K562 (cell line): Measurements from ENCODE around the gene DNAH1. TPM values are rescaled to one million over a fixed set of nuclear protein-coding genes. Genes with fewer than 3 reads are reported as not detected.

Experiments used
- ATAC-seq: fragments of 200-7000 bp; cut with Tn5 transposase; 3 replicates; pipeline ENCODE4 v1.9.1; 2020; ENCODE audit warnings: moderate library complexity
- BruUV-seq: library from RNA; stranded (reverse); fragments of 400-500 nt; replicated peaks from 2 replicates; lab custom pipeline; 2021; lab: Mats Ljungman, UMichigan
- CTCF ChIA-PET: fragments of 300-600 bp; formaldehyde crosslinking; extraction: SDS; loops from one replicate; lab custom pipeline; 2021; ENCODE audit warnings: low intra/inter-chr PET ratio; lab: Yijun Ruan, JAX
- POLR2A ChIA-PET: fragments of 300-600, 350-650 bp; sonication (Branson Sonifier 250); formaldehyde crosslinking; extraction: SDS; loops from one replicate; lab custom pipeline; 2021; ENCODE audit warnings: antibody characterized with exemption, inconsistent platforms; lab: Yijun Ruan, JAX
- DNase-seq, 4 experiments: peaks; one replicate each; pipeline versions ENCODE4 v3.0.0 to v3.0.0-alpha.2; 2011 to 2018; ENCODE audit warnings: low spot score in 3 of 4, mixed read lengths in 3 of 4; ENCODE audit errors: extremely low read depth in 1 of 4
- FAIRE-seq: peaks from 2 replicates; lab custom pipeline; 2011; peaks lifted over from hg19 to GRCh38; lab: Jason Lieb, UNC
- H2AFZ ChIP-seq: 2 replicates; pipeline ENCODE4 v1.6.0; 2011; ENCODE audit warnings: low read depth, low read length, control low read depth, inconsistent platforms
- H3K27ac ChIP-seq: fragments of 200-600 bp; 3 replicates; pipeline ENCODE4 v1.8.0; 2011; ENCODE audit warnings: low read depth, mild to moderate bottlenecking, control low read depth, inconsistent platforms, low read length, moderate library complexity, mixed read lengths; ENCODE audit errors: extremely low read depth
- H3K27me3 ChIP-seq, 2 experiments: fragments of 300-600 bp in 1 of 2; 2 replicates in 1 of 2; 3 replicates in 1 of 2; pipeline versions ENCODE4 v1.6.0 to v1.8.0; 2011; ENCODE audit warnings: inconsistent platforms in 2 of 2, low read length in 2 of 2, mild to moderate bottlenecking in 1 of 2, mixed read lengths in 1 of 2, moderate library complexity in 1 of 2; ENCODE audit not compliant: control insufficient read depth in 2 of 2, insufficient read depth in 2 of 2
- H3K36me3 ChIP-seq: fragments of 300-600 bp; 3 replicates; pipeline ENCODE4 v1.8.0; 2011; ENCODE audit warnings: mild to moderate bottlenecking, low read length, inconsistent platforms; ENCODE audit not compliant: control insufficient read depth, insufficient read depth
- H3K4me1 ChIP-seq, 2 experiments: fragments of 200-600 bp in 1 of 2; replicated peaks in 1 of 2; 2 replicates in 1 of 2; 3 replicates in 1 of 2; pipeline versions ENCODE4 v1.5.1 to v1.8.0; 2011; ENCODE audit warnings: inconsistent platforms in 2 of 2, low read length in 2 of 2, mild to moderate bottlenecking in 1 of 2, mixed read lengths in 1 of 2, moderate library complexity in 1 of 2; ENCODE audit not compliant: control insufficient read depth in 2 of 2, insufficient read depth in 2 of 2
- H3K4me2 ChIP-seq: 2 replicates; pipeline ENCODE4 v1.6.1; 2011; ENCODE audit warnings: low read length, control low read depth, inconsistent platforms, mixed read lengths; ENCODE audit not compliant: insufficient read depth
- H3K4me3 ChIP-seq: fragments of 200-600 bp; sonication (generic), shearing (Covaris generic); 2 replicates; pipeline ENCODE4 v1.5.1; 2016; ENCODE audit warnings: control low read depth, inconsistent platforms
- H3K79me2 ChIP-seq: fragments of 200-600 bp; 3 replicates; pipeline ENCODE4 v1.8.0; 2011; ENCODE audit warnings: low read length, inconsistent platforms; ENCODE audit not compliant: control insufficient read depth, insufficient read depth
- H3K9ac ChIP-seq, 2 experiments: 2 replicates each; pipeline versions ENCODE4 v1.6.0 to v1.6.1; 2011; ENCODE audit warnings: low read depth in 2 of 2, low read length in 2 of 2, control low read depth in 1 of 2, inconsistent platforms in 1 of 2, mild to moderate bottlenecking in 1 of 2, mixed read lengths in 1 of 2; ENCODE audit not compliant: insufficient read depth in 1 of 2
- H3K9me1 ChIP-seq: one replicate; pipeline ENCODE4 v1.6.0; 2011; ENCODE audit warnings: inconsistent platforms, mild to moderate bottlenecking, low read length, moderate library complexity; ENCODE audit not compliant: control insufficient read depth, insufficient read depth
- H3K9me3 ChIP-seq: replicated peaks from 2 replicates; pipeline ENCODE4 v1.5.1; 2011; ENCODE audit warnings: low read depth, low read length, inconsistent platforms; ENCODE audit not compliant: control insufficient read depth, insufficient read depth
- H4K20me1 ChIP-seq: replicated peaks from 2 replicates; pipeline ENCODE4 v1.6.1; 2011; ENCODE audit warnings: low read length, inconsistent platforms, mixed read lengths; ENCODE audit not compliant: control insufficient read depth, insufficient read depth
- EZH2 ChIP-seq: IDR thresholded peaks from 2 replicates; pipeline ENCODE4 v1.6.1; 2012; ENCODE audit warnings: low read depth, mild to moderate bottlenecking, inconsistent platforms, low read length, borderline replicate concordance
- HCFC1 ChIP-seq: IDR thresholded peaks from 2 replicates; pipeline ENCODE4 v1.6.1; 2012; ENCODE audit warnings: low read depth, low read length, improper control_type of control experiment
- HDGF ChIP-seq: fragments of 450-650 bp; IDR thresholded peaks from 2 replicates; pipeline ENCODE4 v1.6.1; 2016
- HMGXB4 ChIP-seq: sonication (generic); formaldehyde crosslinking; IDR thresholded peaks from 2 replicates; pipeline ENCODE4 v1.8.1; 2023; ENCODE audit warnings: mild to moderate bottlenecking, missing genetic modification reagents
- KDM2B ChIP-seq: fragments of 250-450 bp; sonication (Bioruptor Pico); IDR thresholded peaks from 2 replicates; pipeline ENCODE4 v1.8.0; 2021; ENCODE audit warnings: mild to moderate bottlenecking, moderate library complexity
- LARP7 ChIP-seq: fragments of 450-650 bp; IDR thresholded peaks from 2 replicates; pipeline ENCODE4 v1.6.1; 2016
- MCM3 ChIP-seq: fragments of 450-650 bp; IDR thresholded peaks from 2 replicates; pipeline ENCODE4 v1.6.1; 2016
- MCM5 ChIP-seq: fragments of 450-650 bp; IDR thresholded peaks from 2 replicates; pipeline ENCODE4 v1.6.1; 2016; ENCODE audit warnings: low read depth
- RUNX1 ChIP-seq: sonication (generic); IDR thresholded peaks from 2 replicates; pipeline ENCODE4 v1.6.1; 2016; ENCODE audit warnings: antibody characterized with exemption, low read depth
- SP1 ChIP-seq: sonication (generic); formaldehyde crosslinking; IDR thresholded peaks from 2 replicates; pipeline ENCODE4 v1.8.1; 2022; ENCODE audit warnings: mild to moderate bottlenecking, missing genetic modification reagents
- USF2 ChIP-seq: sonication (generic); formaldehyde crosslinking; IDR thresholded peaks from 2 replicates; pipeline ENCODE4 v1.5.0; 2020; ENCODE audit warnings: missing genetic modification reagents
- ZHX1 ChIP-seq: fragments of 150-350 bp; conservative IDR thresholded peaks from 2 replicates; pipeline ENCODE4 v1.6.1; 2014; ENCODE audit warnings: low read length
- ZNF184 ChIP-seq: sonication (generic); formaldehyde crosslinking; IDR thresholded peaks from 2 replicates; pipeline ENCODE4 v1.5.0; 2020; ENCODE audit warnings: missing genetic modification reagents
- ZNF586 ChIP-seq: fragments of 450-650 bp; formaldehyde crosslinking; conservative IDR thresholded peaks from 2 replicates; pipeline ENCODE4 v1.4.0; 2020; ENCODE audit warnings: mild to moderate bottlenecking, moderate library complexity
- ZSCAN32 ChIP-seq: fragments of 450-650 bp; formaldehyde crosslinking; IDR thresholded peaks from 2 replicates; pipeline ENCODE4 v1.4.0; 2020; ENCODE audit warnings: mild to moderate bottlenecking, moderate library complexity
- WGBS: fragments of 100-300 bp; shearing (Covaris generic); methylation state at CpG from one replicate; pipeline ENCODE4 v1.1.6; 2016; ENCODE audit warnings: low coverage, mixed read lengths; ENCODE audit not compliant: insufficient coverage; ENCODE audit errors: missing lambda C conversion rate; 5-methylcytosine and 5-hydroxymethylcytosine counted together
- in situ Hi-C: fragments of 300-500 bp; cut with MboI; formaldehyde crosslinking; loops from 4 replicates; pipeline ENCODE4 v1.15.0; 2018; ENCODE audit warnings: inconsistent platforms, mixed read lengths
- intact Hi-C: fragments of 100-400 bp; cut with micrococcal nuclease; formaldehyde crosslinking; loops from 2 replicates; pipeline ENCODE4 v1.14.2; 2022
- polyA plus RNA-seq, 8 experiments: library from polyadenylated mRNA; depleted of rRNA in 4 of 8; stranded (reverse) in 5 of 8; unstranded in 3 of 8; fragments of >200 nt; fragmentation: Nextera tagmentation in 2 of 8; fragmentation: Illumina TruSeq in 1 of 8; extraction: Ambion mirVana in 2 of 8; extraction: Trizol in 1 of 8; gene quantifications; 2 replicates each; pipeline versions ENCODE4 v1.2.1 to v1.2.3, GENCODE V29; 2011 to 2014; ENCODE audit warnings: inconsistent platforms in 1 of 8, missing spikeins in 1 of 8
- total RNA-seq, 7 experiments: library from RNA; depleted of rRNA in 6 of 7; stranded (reverse); fragments of >200 nt in 6 of 7; fragmentation: Illumina TruSeq in 2 of 7; extraction: Trizol in 2 of 7; gene quantifications; 2 replicates each; pipeline versions ENCODE4 v1.2.1 to v1.2.3, GENCODE V29; 2011 to 2021; ENCODE audit warnings: low replicate concordance in 1 of 7
- TF ChIP-seq, protein P1 (sequence below): sonication (generic); formaldehyde crosslinking; IDR thresholded peaks from 2 replicates; pipeline ENCODE4 v1.8.0; 2022; ENCODE audit warnings: missing genetic modification reagents, mild to moderate bottlenecking, borderline replicate concordance

The DNAH1 gene
- total and polyA plus RNA-seq, 9 of the 15 experiments (the other 6 are each of a cell fraction or from before 2014, with no cell fraction given), result 0.04 to 0.84 (median 0.50) TPM

DNA sequence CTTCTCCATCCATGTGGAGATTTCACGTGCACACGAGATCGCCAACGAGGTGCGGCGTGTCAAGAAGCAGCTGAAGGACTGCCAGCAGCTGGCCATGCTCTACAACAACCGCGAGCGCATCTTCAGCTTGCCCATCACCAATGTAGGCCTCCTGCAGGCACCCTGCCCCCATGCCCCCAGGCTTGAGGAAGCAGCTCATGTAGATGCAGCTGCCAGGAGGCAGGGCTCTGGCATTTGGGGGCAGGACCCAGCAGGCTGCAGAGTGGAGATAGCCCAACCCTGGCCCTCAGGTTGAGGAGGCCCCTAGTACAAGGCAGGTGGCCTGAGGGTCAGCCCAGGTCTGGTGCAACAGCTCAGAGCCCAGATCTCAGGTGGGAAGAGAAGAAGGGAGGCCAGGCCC lies 36.4 kb downstream of the DNAH1 start (continued):
- TF ChIP-seq ZHX1 (no peak), ZSCAN32 (CRISPR knock-in tag) (no peak)

DNA sequence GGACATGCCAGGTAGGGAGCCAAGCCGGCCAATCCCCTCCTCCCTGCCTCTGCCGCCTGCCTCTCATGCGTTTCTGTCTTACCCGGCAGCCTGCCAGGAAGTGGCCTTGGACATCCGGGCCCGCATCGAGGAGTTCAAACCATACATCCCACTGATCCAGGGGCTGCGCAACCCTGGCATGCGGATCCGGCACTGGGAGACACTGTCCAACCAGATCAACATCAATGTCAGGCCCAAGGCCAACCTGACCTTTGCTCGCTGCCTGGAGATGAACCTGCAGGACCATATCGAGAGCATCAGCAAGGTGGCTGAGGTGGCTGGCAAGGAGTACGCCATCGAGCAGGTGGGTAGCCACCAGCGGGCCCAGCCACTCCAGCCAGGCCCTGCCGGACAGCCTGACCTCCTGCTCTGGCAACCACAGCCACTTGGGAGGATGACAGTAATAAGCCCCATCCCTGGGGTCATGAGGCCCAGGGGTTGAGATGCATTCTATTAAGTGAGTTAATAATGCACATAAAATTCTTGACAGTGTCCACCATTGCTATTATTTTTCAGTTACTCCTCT lies 37.3 kb downstream of the DNAH1 start:
- Histone ChIP-seq H3K36me3 (no peaks in the 10 kb centered on the region), H3K4me3 (no peak overlapping the region), H3K79me2 (no peaks in the 10 kb centered on the region), H3K27me3 (no peaks in the 10 kb centered on the region; a peak in 1 of 5 replicates), H3K9ac (0 out of 4 replicates have a peak overlapping the region, but pooled peaks of 1 of the 2 experiments have one; percentile 17), H2AFZ (no peak overlapping the region), H3K9me3 (no peaks in the 10 kb centered on the region), H3K27ac (no peak overlapping the region), H3K9me1 (no peaks in the 10 kb centered on the region), H3K4me1 (peaks cover 0 to 12% of the 10 kb centered on the region in 2 experiments; a peak in 2 of 5 replicates), H4K20me1 (no peaks in the 10 kb centered on the region), H3K4me2 (no peak overlapping the region)
- WGBS, result 52% methylated on average over 15 of the region's 16 CpGs
- CTCF ChIA-PET, result no interaction called here
- in situ Hi-C loops (no loop called here), intact Hi-C loops (no loop called here)
- POLR2A ChIA-PET, result interaction anchor here (0.9 kb wide), 2 partner anchors 10 to 63 kb away, joined by 3 to 4 read pairs; no protein-coding TSS in a partner anchor
- no TSS peak for BruUV-seq
- no peak for DNase-seq
- no peak for FAIRE-seq
- ATAC-seq, result no peak
- TF ChIP-seq MCM3 (no peak), ZNF586 (CRISPR knock-in tag) (no peak), LARP7 (no peak), HCFC1 (no peak), HMGXB4 (no peak), SP1 (no peak), MCM5 (no peak), ZNF184 (CRISPR knock-in tag) (no peak), USF2 (no peak), HDGF (no peak), KDM2B (CRISPR knock-in tag) (no peak), EZH2 (no peak), RUNX1 (no peak)
- TF ChIP-seq, protein P1, sequence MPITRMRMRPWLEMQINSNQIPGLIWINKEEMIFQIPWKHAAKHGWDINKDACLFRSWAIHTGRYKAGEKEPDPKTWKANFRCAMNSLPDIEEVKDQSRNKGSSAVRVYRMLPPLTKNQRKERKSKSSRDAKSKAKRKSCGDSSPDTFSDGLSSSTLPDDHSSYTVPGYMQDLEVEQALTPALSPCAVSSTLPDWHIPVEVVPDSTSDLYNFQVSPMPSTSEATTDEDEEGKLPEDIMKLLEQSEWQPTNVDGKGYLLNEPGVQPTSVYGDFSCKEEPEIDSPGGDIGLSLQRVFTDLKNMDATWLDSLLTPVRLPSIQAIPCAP (CRISPR knock-in tag), result no peak
